Stomach (tissue), 19 donors: ENCODE results near the gene SSC5D. TPM values are rescaled to one million over a fixed set of nuclear protein-coding genes. Genes with fewer than 3 reads are reported as not detected.
A peak's percentile ranks its signal among the peaks of the same experiment; 100 is the strongest.

Source experiments
- DNase-seq, 2 donors: peaks; one replicate each; pipeline versions ENCODE4 v3.0.0 to v3.0.0-alpha.2; 2013 to 2019
- H3K27ac ChIP-seq, 5 donors: fragments of 200-600 bp in 4 of 5; sonication (generic) in 4 of 5; one replicate each; pipeline ENCODE4 v1.5.1; 2013 to 2019; ENCODE audit warnings: mild to moderate bottlenecking in 1 of 5, moderate library complexity in 1 of 5
- H3K27me3 ChIP-seq, 3 donors: fragments of 200-600 bp; sonication (generic); one replicate each; pipeline ENCODE4 v1.5.1; 2017 to 2019; ENCODE audit warnings: mixed run types in 1 of 3
- H3K36me3 ChIP-seq, 4 donors: fragments of 200-600 bp; sonication (generic); 1 replicate in 3 of 4; 2 replicates in 1 of 4; pipeline ENCODE4 v1.5.1; 2016 to 2019
- H3K4me1 ChIP-seq, 4 donors: fragments of 200-600 bp; sonication (generic); one replicate each; pipeline ENCODE4 v1.5.1; 2016 to 2019
- H3K4me3 ChIP-seq, 4 donors: fragments of 200-600 bp; sonication (generic) in 3 of 4; one replicate each; pipeline ENCODE4 v1.5.1; 2016 to 2019; ENCODE audit warnings: mild to moderate bottlenecking in 1 of 4
- H3K9me3 ChIP-seq, 4 donors: fragments of 200-600 bp; sonication (generic); one replicate each; pipeline ENCODE4 v1.5.1; 2016 to 2019
- EP300 ChIP-seq: sonication (generic); formaldehyde crosslinking; IDR thresholded peaks from one replicate; pipeline ENCODE4 v1.6.1; 2017; ENCODE audit warnings: antibody characterized with exemption
- POLR2A ChIP-seq, 4 donors: fragments of 450-650 bp; IDR thresholded peaks; one replicate each; pipeline ENCODE4 v1.6.1; 2016; ENCODE audit warnings: antibody characterized with exemption in 4 of 4, control low read depth in 2 of 4, mild to moderate bottlenecking in 1 of 4, moderate library complexity in 1 of 4
- POLR2AphosphoS5 ChIP-seq, 3 donors: sonication (generic); formaldehyde crosslinking; IDR thresholded peaks; one replicate each; pipeline ENCODE4 v1.6.1; 2016; ENCODE audit warnings: antibody characterized with exemption in 3 of 3
- WGBS, 5 donors: extraction: QIAGEN DNeasy Blood & Tissue Kit in 3 of 5; methylation state at CpG; one replicate each; pipeline versions ENCODE4 v1.1.5 to v1.1.7; 2013 to 2018; 5-methylcytosine and 5-hydroxymethylcytosine counted together
- intact Hi-C: fragments of 100-400 bp; cut with DNase I; formaldehyde crosslinking; loops from one replicate; pipeline ENCODE4 v1.15.1; 2023; ENCODE audit warnings: low total_unique reads
- long read RNA-seq, 10 donors: transcript quantifications; one replicate each; lab custom pipeline, GENCODE V29; 2026
- polyA plus RNA-seq, 3 donors: library from polyadenylated mRNA; stranded (reverse); fragments of 200-250 nt; gene quantifications; one replicate each; pipeline ENCODE4 v1.2.3, GENCODE V29; 2013
- total RNA-seq, 5 donors: library from RNA; depleted of rRNA; stranded (reverse); fragments of >200 nt; gene quantifications; one replicate each; pipeline versions ENCODE4 v1.1.0 to v1.2.3, GENCODE V29; 2014 to 2016
- TF ChIP-seq, protein P1 (sequence below), 7 experiments: fragments of 450-650 bp in 4 of 7; fragments of 200-600 bp in 3 of 7; sonication (generic) in 3 of 7; IDR thresholded peaks; one replicate each; pipeline ENCODE4 v1.5.1; 2016 to 2019; ENCODE audit warnings: antibody characterized with exemption in 7 of 7, control low read depth in 2 of 7, mild to moderate bottlenecking in 1 of 7
- donor health status: healthy with polysubstance abuse.
- donor health status: Bipolar disorder and iron deficiency.
- donor health status: healthy.

SSC5D gene
- total RNA-seq, result 10 to 100 TPM in 2 of 5 donors, 1 to 10 TPM in 2, not detected in 1; 2.2 to 15.1 (median 9.8) TPM
- under 1 TPM; 0.46 to 0.87 (median 0.80) TPM for polyA plus RNA-seq
- long read RNA-seq, donor 1, full-length matches to known transcripts, result 1 of 1 reads
- long read RNA-seq, donor 1, partial matches to known transcripts, result 0 of 1 reads
- long read RNA-seq, donor 1, other reads (novel, unspliced or antisense), result 0 of 1 reads
- long read RNA-seq, donor 2, full-length matches to known transcripts, result 1 of 1 reads
- long read RNA-seq, donor 2, partial matches to known transcripts, result 0 of 1 reads
- long read RNA-seq, donor 2, other reads (novel, unspliced or antisense), result 0 of 1 reads
- long read RNA-seq, donor 3, result 0 reads
- long read RNA-seq, donor 4, result 0 reads
- long read RNA-seq, donor 5, partial matches to known transcripts, result 0 of 1 reads
- long read RNA-seq, donor 5, other reads (novel, unspliced or antisense), result 0 of 1 reads
- long read RNA-seq, donor 6, result 0 reads
- long read RNA-seq, donor 7, result 0 reads
- long read RNA-seq, donor 8, result 0 reads
- long read RNA-seq, donor 9, result 0 reads
- long read RNA-seq, donor 10, result 0 reads

- Histone ChIP-seq H3K9me3 (no peaks in the 10 kb centered on the region), H3K27me3 (peaks cover 0 to 67% (median 10%) of the 10 kb centered on the region in 3 donors), H3K27ac (peak within 1 kb of the TSS; percentile 48 to 96 (median 85)), H3K4me1 (peaks cover 41 to 93% (median 71%) of the 10 kb centered on the region in 4 donors), H3K36me3 (peaks cover 4 to 11% (median 7%) of the 10 kb centered on the region in 4 donors), H3K4me3 (peak within 1 kb of the TSS in 3 of 4 donors; percentile 16 to 33 (median 18))
- TF ChIP-seq POLR2A (IDR thresholded peaks at IDR 0.05), result no peak
- no peak for TF ChIP-seq EP300
- no peak for TF ChIP-seq POLR2AphosphoS5 (IDR thresholded peaks at IDR 0.05)
- TF ChIP-seq, protein P1, sequence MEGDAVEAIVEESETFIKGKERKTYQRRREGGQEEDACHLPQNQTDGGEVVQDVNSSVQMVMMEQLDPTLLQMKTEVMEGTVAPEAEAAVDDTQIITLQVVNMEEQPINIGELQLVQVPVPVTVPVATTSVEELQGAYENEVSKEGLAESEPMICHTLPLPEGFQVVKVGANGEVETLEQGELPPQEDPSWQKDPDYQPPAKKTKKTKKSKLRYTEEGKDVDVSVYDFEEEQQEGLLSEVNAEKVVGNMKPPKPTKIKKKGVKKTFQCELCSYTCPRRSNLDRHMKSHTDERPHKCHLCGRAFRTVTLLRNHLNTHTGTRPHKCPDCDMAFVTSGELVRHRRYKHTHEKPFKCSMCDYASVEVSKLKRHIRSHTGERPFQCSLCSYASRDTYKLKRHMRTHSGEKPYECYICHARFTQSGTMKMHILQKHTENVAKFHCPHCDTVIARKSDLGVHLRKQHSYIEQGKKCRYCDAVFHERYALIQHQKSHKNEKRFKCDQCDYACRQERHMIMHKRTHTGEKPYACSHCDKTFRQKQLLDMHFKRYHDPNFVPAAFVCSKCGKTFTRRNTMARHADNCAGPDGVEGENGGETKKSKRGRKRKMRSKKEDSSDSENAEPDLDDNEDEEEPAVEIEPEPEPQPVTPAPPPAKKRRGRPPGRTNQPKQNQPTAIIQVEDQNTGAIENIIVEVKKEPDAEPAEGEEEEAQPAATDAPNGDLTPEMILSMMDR (IDR thresholded peaks at IDR 0.05), result no peak
- 13 to 17% (median 14%) methylated on average over 4 to 21 of the region's 21 CpGs for WGBS, 5 donors
- intact Hi-C loops, result no loop called here
- peak in 1 of 2 donors; percentile 79 for DNase-seq
Observed at GRCh38 chr19:55487924-55488687, at the start of gene SSC5D. TSS of gene SSC5D (plus strand) at chr19:55488436. CDS start at chr19:55488590, 154 bp downstream.

- no peaks in the 10 kb centered on the region for H3K36me3 ChIP-seq
- no peak for DNase-seq
- intact Hi-C loops, result no loop called here
- no peaks in the 10 kb centered on the region for H3K9me3 ChIP-seq
- TF ChIP-seq EP300 (no peak), POLR2AphosphoS5 (IDR thresholded peaks at IDR 0.05) (no peak), POLR2A (IDR thresholded peaks at IDR 0.05) (no peak)
- TF ChIP-seq, protein P1 (IDR thresholded peaks at IDR 0.05), result no peak
- 69 to 76% (median 72%) methylated on average over 5 of the region's 5 CpGs for WGBS, 5 donors
- H3K27me3 ChIP-seq, result peaks cover 16 to 87% (median 67%) of the 10 kb centered on the region in 3 donors
- H3K4me1 ChIP-seq, result peaks cover 4 to 31% (median 23%) of the 10 kb centered on the region in 4 donors
- H3K27ac ChIP-seq, result no peak overlapping the region
- H3K4me3 ChIP-seq, result no peak overlapping the region
Observed at GRCh38 chr19:55439052-55439451, 49.2 kb upstream of the SSC5D start.

GRCh38 chr19:55440411-55441105, 47.7 kb upstream of the SSC5D start:
- peaks cover 4 to 31% (median 23%) of the 10 kb centered on the region in 4 donors for H3K4me1 ChIP-seq
- no peak overlapping the region for H3K4me3 ChIP-seq
- TF ChIP-seq, protein P1 (IDR thresholded peaks at IDR 0.05), result no peak
- TF ChIP-seq POLR2AphosphoS5 (IDR thresholded peaks at IDR 0.05) (no peak), POLR2A (IDR thresholded peaks at IDR 0.05) (no peak), EP300 (no peak)
- H3K27me3 ChIP-seq, result peaks cover 22 to 100% (median 81%) of the 10 kb centered on the region in 3 donors
- H3K9me3 ChIP-seq, result no peaks in the 10 kb centered on the region
- intact Hi-C loops, result no loop called here
- WGBS, 5 donors, result 3 to 12% (median 9%) methylated on average over 7 to 39 of the region's 39 CpGs
- no peak overlapping the region for H3K27ac ChIP-seq
- H3K36me3 ChIP-seq, result no peaks in the 10 kb centered on the region
- DNase-seq, result no peak

- Histone ChIP-seq H3K4me3 (no peak overlapping the region), H3K9me3 (no peaks in the 10 kb centered on the region), H3K27me3 (peaks cover 22 to 100% (median 81%) of the 10 kb centered on the region in 3 donors), H3K4me1 (peaks cover 4 to 31% (median 23%) of the 10 kb centered on the region in 4 donors), H3K36me3 (no peaks in the 10 kb centered on the region), H3K27ac (no peak overlapping the region)
- DNase-seq, result no peak
- TF ChIP-seq EP300, result no peak
- TF ChIP-seq, protein P1 (IDR thresholded peaks at IDR 0.05), result no peak
- TF ChIP-seq POLR2A (IDR thresholded peaks at IDR 0.05), result no peak
- TF ChIP-seq POLR2AphosphoS5 (IDR thresholded peaks at IDR 0.05), result no peak
- 5 to 8% (median 6%) methylated on average over 21 of the region's 21 CpGs for WGBS, 5 donors
- intact Hi-C loops, result no loop called here
Observed at GRCh38 chr19:55441319-55441691, 46.9 kb upstream of the SSC5D start.
